Left colon (tissue), 2 donors: Measurements from ENCODE around the gene MYLK4. TPM values are rescaled to one million over a fixed set of nuclear protein-coding genes. Genes with fewer than 3 reads are reported as not detected.
A peak's percentile ranks its signal among the peaks of the same experiment; 100 is the strongest.

Source experiments
- ATAC-seq: fragments of 200-7000 bp; cut with Tn5 transposase; one replicate; pipeline ENCODE4 v1.9.1; 2020; ENCODE audit warnings: mild to moderate bottlenecking, moderate library complexity
- DNase-seq, 2 donors: peaks; one replicate each; pipeline ENCODE4 v3.0.0-alpha.2; 2020
- intact Hi-C, 2 donors: fragments of 100-400 bp; cut with DNase I in 1 of 2; cut with micrococcal nuclease in 1 of 2; formaldehyde crosslinking; loops; one replicate each; pipeline versions ENCODE4 v1.11.2 to v1.14.0; 2022; cut with DNase I, micrococcal nuclease
- total RNA-seq, 2 donors: library from RNA; stranded (reverse); fragmentation: NEBNext Ultra II Directional; extraction: Animal tissue kit (Norgen Biotek cat#: 25700); gene quantifications; one replicate each; pipeline ENCODE4 v1.2.1, GENCODE V29; 2021
- donor health status: DM: no; HTN: no; CAD: no.
- donor health status: DM: yes; HTN: yes; CAD: no.

MYLK4 gene
- total RNA-seq, 2 donors from 2014 or later = 0.34 to 0.55 TPM

GRCh38 chr6:2630891-2631571 is 119.7 kb downstream of the MYLK4 start:
- intact Hi-C loops = loop anchor here in 1 of 2 donors (10.0 kb wide), 1 partner anchor 1026 kb away; the partner anchor contains the start of gene FOXC1
- DNase-seq (no peak), ATAC-seq (no peak)

GRCh38 chr6:2630359-2630758 is 120.4 kb downstream of the MYLK4 start:
- intact Hi-C loops = loop anchor here in 1 of 2 donors (10.0 kb wide), 1 partner anchor 1026 kb away; the partner anchor contains the start of gene FOXC1
- no peak for DNase-seq

DNA sequence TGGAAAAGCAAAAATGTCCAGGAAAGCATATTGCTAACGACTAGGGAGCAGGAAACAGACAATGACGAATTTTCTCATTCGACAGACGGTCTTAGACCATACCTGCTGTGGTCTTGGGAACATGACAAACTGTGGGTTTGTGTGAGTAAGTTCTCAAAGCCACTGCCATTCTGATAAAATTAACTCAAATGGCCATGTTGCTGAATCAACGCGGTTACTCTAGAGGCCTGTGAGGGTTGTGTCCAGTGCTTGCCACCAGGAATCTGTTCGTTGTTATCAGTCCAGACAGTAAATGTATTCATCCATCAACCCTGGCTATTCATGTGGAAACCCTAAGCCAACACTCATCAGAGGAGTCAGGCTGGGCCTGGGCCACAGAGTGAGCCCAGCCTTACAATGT is 124.3 kb downstream of the MYLK4 start:
- no peak for ATAC-seq
- DNase-seq = no peak
- intact Hi-C loops = no loop called here

More at GRCh38 chr6:2630359-2630758, 120.4 kb downstream of the MYLK4 start:
- no peak for ATAC-seq

DNA sequence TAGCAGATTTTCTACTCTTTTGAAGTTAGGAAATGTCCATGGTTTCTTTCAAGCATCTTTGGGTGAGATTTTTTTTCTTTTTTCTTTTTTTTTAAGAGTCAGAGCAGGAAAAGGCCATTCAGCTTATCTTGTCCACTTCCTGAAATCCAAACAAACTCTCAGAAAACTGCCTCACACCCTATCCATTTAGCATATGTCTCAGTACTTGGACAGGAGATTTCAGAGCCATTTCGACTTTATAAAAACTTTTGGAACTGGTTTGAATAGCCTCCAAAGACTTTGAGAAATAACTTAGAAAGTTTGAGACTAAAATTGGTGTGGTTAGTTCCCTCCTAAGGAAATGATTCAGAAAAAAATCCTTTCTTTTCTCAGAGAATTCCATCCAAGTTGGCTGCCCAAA is 125.1 kb downstream of the MYLK4 start:
- DNase-seq = no peak
- peak; percentile 18 for ATAC-seq
- intact Hi-C loops = no loop called here

- DNase-seq (no peak), ATAC-seq (no peak)
- intact Hi-C loops = no loop called here
These were observed 126.5 kb downstream of the MYLK4 start for GRCh38 chr6:2624177-2624576.

- DNase-seq (peak; percentile 53 to 65), ATAC-seq (peak; percentile 99)
- intact Hi-C loops = no loop called here
These were observed 127.4 kb downstream of the MYLK4 start for GRCh38 chr6:2623295-2623694.

GRCh38 chr6:2622671-2623070 is 128.1 kb downstream of the MYLK4 start:
- ATAC-seq (no peak), DNase-seq (no peak)

DNA sequence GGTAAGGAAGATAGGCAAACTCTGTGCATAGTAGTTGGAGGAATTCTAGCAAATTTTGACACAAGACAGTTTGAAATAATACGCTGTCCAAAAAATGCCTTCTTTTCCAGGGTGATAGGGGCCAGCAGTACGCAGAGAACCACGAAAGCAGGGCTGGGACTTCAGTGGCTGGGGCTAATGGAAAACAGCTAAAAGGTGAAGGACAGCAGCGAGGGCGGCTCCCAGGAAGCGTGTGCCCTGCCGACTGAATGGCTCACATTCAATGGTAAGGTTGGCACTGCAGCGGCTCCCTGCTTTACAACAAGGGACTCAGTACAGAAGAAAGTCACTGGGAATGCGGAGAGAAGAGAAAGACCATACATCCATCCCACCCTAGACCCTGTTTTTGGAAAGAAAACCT is 131.1 kb downstream of the MYLK4 start:
- intact Hi-C loops = no loop called here
- no peak for ATAC-seq
- DNase-seq = no peak

More at GRCh38 chr6:2622671-2623070, 128.1 kb downstream of the MYLK4 start:
- intact Hi-C loops = no loop called here

DNA sequence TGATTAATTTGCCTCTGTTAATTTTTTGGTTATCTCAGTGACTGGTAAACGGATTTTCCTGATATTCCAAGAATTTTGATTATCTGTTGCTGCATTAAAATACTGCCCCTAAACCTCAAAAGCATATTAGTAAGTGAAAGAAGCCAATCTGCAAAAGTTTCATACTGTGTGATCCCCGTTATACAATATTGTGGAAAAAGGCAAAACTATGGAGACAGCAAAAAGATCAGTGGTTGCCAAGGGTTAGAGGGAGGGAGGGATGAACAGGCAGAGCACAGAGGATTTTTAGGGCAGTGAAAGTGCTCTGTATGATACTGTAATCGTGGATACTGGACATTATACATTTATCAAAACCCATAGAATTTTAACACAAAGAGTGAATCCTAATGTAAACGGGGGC is 133.0 kb downstream of the MYLK4 start:
- DNase-seq = no peak
- intact Hi-C loops = no loop called here
- ATAC-seq = no peak

- ATAC-seq (no peak), DNase-seq (no peak)
- intact Hi-C loops = no loop called here
These were observed 133.9 kb downstream of the MYLK4 start for GRCh38 chr6:2616811-2617210.

GRCh38 chr6:2615251-2615650 is 135.5 kb downstream of the MYLK4 start:
- ATAC-seq (no peak), DNase-seq (no peak)

DNA sequence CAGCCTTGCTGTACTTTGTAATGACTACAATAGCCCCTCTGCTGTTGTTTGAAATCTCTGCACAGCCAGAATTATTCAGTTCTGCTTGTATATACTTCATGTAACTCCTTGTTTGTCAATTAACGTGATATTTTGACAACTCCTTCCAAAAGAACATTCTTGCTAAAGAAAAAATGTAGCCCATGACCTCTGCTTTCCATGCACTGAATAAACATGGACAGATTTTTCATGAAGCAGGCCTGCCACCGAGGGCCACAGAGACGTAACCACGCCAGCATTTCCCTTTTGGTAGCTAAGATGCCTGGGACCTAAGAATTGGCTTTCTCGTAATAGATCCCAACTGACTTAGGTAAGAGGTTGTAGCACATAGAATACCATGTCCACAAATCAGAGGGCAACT is 135.9 kb downstream of the MYLK4 start:
- ATAC-seq (no peak), DNase-seq (no peak)
- intact Hi-C loops = no loop called here

More at GRCh38 chr6:2615251-2615650, 135.5 kb downstream of the MYLK4 start:
- intact Hi-C loops = no loop called here

GRCh38 chr6:2614155-2614554 is 136.6 kb downstream of the MYLK4 start:
- DNase-seq (no peak), ATAC-seq (no peak)
- intact Hi-C loops = no loop called here

Other genes with a start within 250 kb of the MYLK4 start
- 10 to 100 TPM; 42.7 to 44.3 TPM for gene WRNIP1, start 14.5 kb upstream of the MYLK4 start, total RNA-seq
- 100 to 1,000 TPM; 168 to 208 TPM for gene SERPINB1, start 90.9 kb upstream of the MYLK4 start, total RNA-seq
- 1 to 10 TPM; 3.5 to 4.7 TPM for gene SERPINB9, start 152.4 kb upstream of the MYLK4 start, total RNA-seq
- gene SERPINB6, start 220.6 kb upstream of the MYLK4 start, total RNA-seq = 100 to 1,000 TPM; 182 to 192 TPM
- 10 to 100 TPM in 1 of 2 donors, 1 to 10 TPM in 1; 10.0 to 12.2 TPM for gene NQO2, start 249.0 kb upstream of the MYLK4 start, total RNA-seq